Measurements from ENCODE around the gene IER3. TPM values are rescaled to one million over a fixed set of nuclear protein-coding genes. Genes with fewer than 3 reads are reported as not detected.

The IER3 gene
- total and polyA plus RNA-seq, 2 of the 8 experiments (the other 6 are each of a cell fraction or from before 2014, with no cell fraction given), result 11.9 to 26.5 TPM

GRCh38 chr6:30696432-30696831 lies 47.9 kb downstream of the IER3 start (continued):
- TF ChIP-seq TCF12 (IDR thresholded peaks at IDR 0.05; ENCODE audit: low read depth, low read length), result no peak
- TF ChIP-seq EZH2 (IDR thresholded peaks at IDR 0.05; ENCODE audit: low read depth, low read length, severe bottlenecking), result no peak
- no peak for TF ChIP-seq SRF (IDR thresholded peaks at IDR 0.05; ENCODE audit: low read depth, low read length)
- no peak for TF ChIP-seq SIX5 (IDR thresholded peaks at IDR 0.05; ENCODE audit: low read depth, low read length)
- TF ChIP-seq YY1 (IDR thresholded peaks at IDR 0.05; ENCODE audit: low read depth, low read length), result no peak

Small RNA genes lying within 50 kb of the gene (small RNA-seq; reads per million reads assigned to genes)
- not detected for gene RF00019 (ENCODE audit: insufficient read depth)
- gene RN7SL353P (ENCODE audit: insufficient read depth), result not detected

Other genes with a start within 250 kb of the IER3 start
- 67.8 and 75.4 TPM in 2 replicates for gene GNL1, start 188.1 kb downstream of the IER3 start, total RNA-seq (2021; fragmentation: NEBNext Ultra II Directional; extraction: Animal tissue kit (Norgen Biotek cat#: 25700))
- gene GNL1, start 188.1 kb downstream of the IER3 start, polyA plus RNA-seq (2011; rRNA removed), result 42.4 and 52.9 TPM in 2 replicates
- 10.5 and 11.6 TPM in 2 replicates for gene PRR3, start 187.3 kb downstream of the IER3 start, total RNA-seq (2021; fragmentation: NEBNext Ultra II Directional; extraction: Animal tissue kit (Norgen Biotek cat#: 25700))
- 24.2 and 24.3 TPM in 2 replicates for gene PRR3, start 187.3 kb downstream of the IER3 start, polyA plus RNA-seq (2011; rRNA removed)
- 119 and 123 TPM in 2 replicates for gene ABCF1, start 173.1 kb downstream of the IER3 start, total RNA-seq (2021; fragmentation: NEBNext Ultra II Directional; extraction: Animal tissue kit (Norgen Biotek cat#: 25700))
- gene ABCF1, start 173.1 kb downstream of the IER3 start, polyA plus RNA-seq (2011; rRNA removed), result 48.8 and 59.5 TPM in 2 replicates
- gene PPP1R10, start 127.3 kb downstream of the IER3 start, total RNA-seq (2021; fragmentation: NEBNext Ultra II Directional; extraction: Animal tissue kit (Norgen Biotek cat#: 25700)), result 78.9 and 89.1 TPM in 2 replicates
- gene PPP1R10, start 127.3 kb downstream of the IER3 start, polyA plus RNA-seq (2011; rRNA removed), result 23.9 and 25.3 TPM in 2 replicates
- gene MRPS18B, start 126.7 kb downstream of the IER3 start, total RNA-seq (2021; fragmentation: NEBNext Ultra II Directional; extraction: Animal tissue kit (Norgen Biotek cat#: 25700)), result 57.8 and 60.7 TPM in 2 replicates
- 75.8 and 83.3 TPM in 2 replicates for gene MRPS18B, start 126.7 kb downstream of the IER3 start, polyA plus RNA-seq (2011; rRNA removed)
- 14.6 and 15.9 TPM in 2 replicates for gene ATAT1, start 117.7 kb downstream of the IER3 start, total RNA-seq (2021; fragmentation: NEBNext Ultra II Directional; extraction: Animal tissue kit (Norgen Biotek cat#: 25700))
- gene ATAT1, start 117.7 kb downstream of the IER3 start, polyA plus RNA-seq (2011; rRNA removed), result 14.4 and 18.3 TPM in 2 replicates
- gene C6orf136, start 97.4 kb downstream of the IER3 start, total RNA-seq (2021; fragmentation: NEBNext Ultra II Directional; extraction: Animal tissue kit (Norgen Biotek cat#: 25700)), result 18.2 and 20.8 TPM in 2 replicates
- 23.1 and 30.4 TPM in 2 replicates for gene C6orf136, start 97.4 kb downstream of the IER3 start, polyA plus RNA-seq (2011; rRNA removed)
- gene DHX16, start 71.5 kb downstream of the IER3 start, total RNA-seq (2021; fragmentation: NEBNext Ultra II Directional; extraction: Animal tissue kit (Norgen Biotek cat#: 25700)), result 27.4 and 29.4 TPM in 2 replicates
- 44.4 and 53.8 TPM in 2 replicates for gene DHX16, start 71.5 kb downstream of the IER3 start, polyA plus RNA-seq (2011; rRNA removed)
- gene PPP1R18, start 57.9 kb downstream of the IER3 start, total RNA-seq (2021; fragmentation: NEBNext Ultra II Directional; extraction: Animal tissue kit (Norgen Biotek cat#: 25700)), result 23.6 and 25.1 TPM in 2 replicates
- gene PPP1R18, start 57.9 kb downstream of the IER3 start, polyA plus RNA-seq (2011; rRNA removed), result 29.1 and 33.2 TPM in 2 replicates
- gene NRM, start 53.6 kb downstream of the IER3 start, total RNA-seq (2021; fragmentation: NEBNext Ultra II Directional; extraction: Animal tissue kit (Norgen Biotek cat#: 25700)), result 27.3 and 28.0 TPM in 2 replicates
- 50.4 and 55.4 TPM in 2 replicates for gene NRM, start 53.6 kb downstream of the IER3 start, polyA plus RNA-seq (2011; rRNA removed)
- 68.0 and 81.1 TPM in 2 replicates for gene MDC1, start 27.3 kb downstream of the IER3 start, total RNA-seq (2021; fragmentation: NEBNext Ultra II Directional; extraction: Animal tissue kit (Norgen Biotek cat#: 25700))
- 29.9 and 40.9 TPM in 2 replicates for gene MDC1, start 27.3 kb downstream of the IER3 start, polyA plus RNA-seq (2011; rRNA removed)
- gene TUBB, start 24.2 kb downstream of the IER3 start, total RNA-seq (2021; fragmentation: NEBNext Ultra II Directional; extraction: Animal tissue kit (Norgen Biotek cat#: 25700)), result 1,880 and 1,905 TPM in 2 replicates
- gene TUBB, start 24.2 kb downstream of the IER3 start, polyA plus RNA-seq (2011; rRNA removed), result 2,449 and 3,022 TPM in 2 replicates
- gene FLOT1, start 1.9 kb downstream of the IER3 start, total RNA-seq (2021; fragmentation: NEBNext Ultra II Directional; extraction: Animal tissue kit (Norgen Biotek cat#: 25700)), result 85.4 and 87.5 TPM in 2 replicates
- gene FLOT1, start 1.9 kb downstream of the IER3 start, polyA plus RNA-seq (2011; rRNA removed), result 88.1 and 103 TPM in 2 replicates
- 181 and 182 TPM in 2 replicates for gene DDR1, start 140.0 kb upstream of the IER3 start, total RNA-seq (2021; fragmentation: NEBNext Ultra II Directional; extraction: Animal tissue kit (Norgen Biotek cat#: 25700))
- 99.4 and 134 TPM in 2 replicates for gene DDR1, start 140.0 kb upstream of the IER3 start, polyA plus RNA-seq (2011; rRNA removed)
- 49.5 and 53.4 TPM in 2 replicates for gene GTF2H4, start 163.7 kb upstream of the IER3 start, total RNA-seq (2021; fragmentation: NEBNext Ultra II Directional; extraction: Animal tissue kit (Norgen Biotek cat#: 25700))
- gene GTF2H4, start 163.7 kb upstream of the IER3 start, polyA plus RNA-seq (2011; rRNA removed), result 42.3 and 46.2 TPM in 2 replicates
- gene VARS2, start 169.7 kb upstream of the IER3 start, total RNA-seq (2021; fragmentation: NEBNext Ultra II Directional; extraction: Animal tissue kit (Norgen Biotek cat#: 25700)), result 41.2 and 47.7 TPM in 2 replicates
- gene VARS2, start 169.7 kb upstream of the IER3 start, polyA plus RNA-seq (2011; rRNA removed), result 26.8 and 34.8 TPM in 2 replicates
- not detected in 2 replicates for gene SFTA2, start 187.6 kb upstream of the IER3 start, total RNA-seq (2021; fragmentation: NEBNext Ultra II Directional; extraction: Animal tissue kit (Norgen Biotek cat#: 25700))
- gene SFTA2, start 187.6 kb upstream of the IER3 start, polyA plus RNA-seq (2011; rRNA removed), result not detected in 2 replicates
- 0.08 and 0.37 TPM in 2 replicates for gene MUCL3, start 196.4 kb upstream of the IER3 start, total RNA-seq (2021; fragmentation: NEBNext Ultra II Directional; extraction: Animal tissue kit (Norgen Biotek cat#: 25700))
- 0.15 and 0.22 TPM in 2 replicates for gene MUCL3, start 196.4 kb upstream of the IER3 start, polyA plus RNA-seq (2011; rRNA removed)
- not detected in 2 replicates for gene MUC21, start 239.2 kb upstream of the IER3 start, total RNA-seq (2021; fragmentation: NEBNext Ultra II Directional; extraction: Animal tissue kit (Norgen Biotek cat#: 25700))
- not detected in 2 replicates for gene MUC21, start 239.2 kb upstream of the IER3 start, polyA plus RNA-seq (2011; rRNA removed)